HG03175 (cell line): ENCODE data around the gene MARCHF6.

Experiments
- ATAC-seq: cut with Tn5 transposase; IDR thresholded peaks from one replicate; pipeline ENCODE4 v1.9.1; 2021; ENCODE audit warnings: mild to moderate bottlenecking, moderate library complexity; ENCODE audit not compliant: unreplicated experiment

The MARCHF6 gene

GRCh38 chr5:10353241-10354047 lies at the start of gene MARCHF6:
Gene MARCHF6, plus strand, starts transcription at chr5:10353695. Its CDS starts 204 bp downstream, at chr5:10353899.
- ATAC-seq = peak; percentile 88

GRCh38 chr5:10303699-10304170 lies 49.8 kb upstream of the MARCHF6 start:
- no peak for ATAC-seq

- no peak for ATAC-seq
Measured at GRCh38 chr5:10304932-10305331, 48.6 kb upstream of the MARCHF6 start.

GRCh38 chr5:10306114-10306513 lies 47.4 kb upstream of the MARCHF6 start:
- ATAC-seq = no peak

GRCh38 chr5:10306806-10307205 lies 46.7 kb upstream of the MARCHF6 start:
- ATAC-seq = no peak

- ATAC-seq = peak; percentile 87
Measured at GRCh38 chr5:10307206-10308148, 46.0 kb upstream of the MARCHF6 start, which contains the start of gene CMBL. Gene CMBL, minus strand, starts transcription at chr5:10307902. Its CDS starts 17,140 bp downstream, at chr5:10290762.

GRCh38 chr5:10308844-10309243 lies 44.7 kb upstream of the MARCHF6 start:
- no peak for ATAC-seq

GRCh38 chr5:10310066-10310779 lies 43.3 kb upstream of the MARCHF6 start:
- ATAC-seq = no peak

GRCh38 chr5:10310835-10311570 lies 42.5 kb upstream of the MARCHF6 start:
- peak; percentile 60 for ATAC-seq

- no peak for ATAC-seq
Measured at GRCh38 chr5:10311595-10312425, 41.7 kb upstream of the MARCHF6 start.

GRCh38 chr5:10315201-10315600 lies 38.3 kb upstream of the MARCHF6 start:
- ATAC-seq = no peak

- no peak for ATAC-seq
Measured at GRCh38 chr5:10315824-10316509, 37.5 kb upstream of the MARCHF6 start.

GRCh38 chr5:10317825-10318682 lies 35.4 kb upstream of the MARCHF6 start:
- ATAC-seq = peak; percentile 74

- no peak for ATAC-seq
Measured at GRCh38 chr5:10319202-10319851, 34.2 kb upstream of the MARCHF6 start.

GRCh38 chr5:10320793-10321192 lies 32.7 kb upstream of the MARCHF6 start:
- no peak for ATAC-seq

- ATAC-seq = no peak
Measured at GRCh38 chr5:10321882-10322281, 31.6 kb upstream of the MARCHF6 start.
